GM19239 (cell line): ENCODE data around the gene ALDH16A1.
A peak's percentile ranks its signal among the peaks of the same experiment; 100 is the strongest.

Experiments used
- DNase-seq: peaks from one replicate; pipeline ENCODE4 v3.0.0; 2011; ENCODE audit warnings: low spot score; ENCODE audit not compliant: insufficient read length
- FAIRE-seq: peaks from 2 replicates; lab custom pipeline; 2011; peaks lifted over from hg19 to GRCh38; lab: Jason Lieb, UNC

The ALDH16A1 gene

GRCh38 chr19:49486710-49487276, 33.8 kb downstream of the ALDH16A1 start:
- DNase-seq = no peak
- no peak for FAIRE-seq

GRCh38 chr19:49487277-49488045, 34.4 kb downstream of the ALDH16A1 start, which contains the start of gene RPL13A:
RPL13A (plus strand) TSS chr19:49487608; CDS start chr19:49487630, 22 bp downstream.
- peak; percentile 91 for DNase-seq
- FAIRE-seq = peak; percentile 96

DNA sequence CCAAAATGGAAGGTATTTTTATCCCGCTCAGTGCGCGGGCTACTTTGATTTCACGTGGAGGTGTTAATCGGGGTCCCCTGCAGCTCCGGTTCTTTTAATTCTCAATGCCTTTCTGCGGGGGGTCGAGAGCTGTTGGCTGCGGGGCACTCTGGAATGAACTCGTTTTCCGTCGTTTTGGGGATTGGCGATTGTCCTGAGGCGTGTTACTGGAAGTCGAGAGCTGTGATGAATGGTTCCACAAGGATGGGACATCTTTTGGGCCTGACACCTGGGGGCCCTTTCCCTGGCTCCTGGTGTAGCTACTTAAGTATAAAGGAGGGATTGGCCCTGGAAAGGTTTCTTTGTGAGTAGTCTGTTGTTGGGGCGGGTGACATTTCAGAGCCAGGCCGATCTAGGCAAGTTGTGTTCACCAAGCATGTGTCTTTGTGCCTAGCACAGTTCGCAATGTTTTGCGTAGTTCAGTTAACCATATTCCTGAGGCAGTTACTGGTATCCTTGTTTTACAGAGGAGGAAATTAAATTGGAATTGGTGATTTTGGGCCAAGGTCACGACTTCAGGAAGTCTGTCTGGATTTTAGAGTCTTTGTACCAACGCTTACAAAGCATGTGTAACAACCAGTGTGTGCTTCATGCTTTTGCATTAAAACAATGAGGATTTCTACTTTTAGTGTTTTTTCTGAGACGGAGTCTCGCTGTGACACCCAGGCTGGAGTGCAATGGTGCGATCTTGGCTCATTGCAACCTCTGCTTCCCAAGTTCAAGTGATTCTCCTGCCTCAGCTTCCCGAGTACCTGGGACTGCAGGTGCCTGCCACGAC, 35.2 kb downstream of the ALDH16A1 start:
- FAIRE-seq = no peak
- no peak for DNase-seq

DNA sequence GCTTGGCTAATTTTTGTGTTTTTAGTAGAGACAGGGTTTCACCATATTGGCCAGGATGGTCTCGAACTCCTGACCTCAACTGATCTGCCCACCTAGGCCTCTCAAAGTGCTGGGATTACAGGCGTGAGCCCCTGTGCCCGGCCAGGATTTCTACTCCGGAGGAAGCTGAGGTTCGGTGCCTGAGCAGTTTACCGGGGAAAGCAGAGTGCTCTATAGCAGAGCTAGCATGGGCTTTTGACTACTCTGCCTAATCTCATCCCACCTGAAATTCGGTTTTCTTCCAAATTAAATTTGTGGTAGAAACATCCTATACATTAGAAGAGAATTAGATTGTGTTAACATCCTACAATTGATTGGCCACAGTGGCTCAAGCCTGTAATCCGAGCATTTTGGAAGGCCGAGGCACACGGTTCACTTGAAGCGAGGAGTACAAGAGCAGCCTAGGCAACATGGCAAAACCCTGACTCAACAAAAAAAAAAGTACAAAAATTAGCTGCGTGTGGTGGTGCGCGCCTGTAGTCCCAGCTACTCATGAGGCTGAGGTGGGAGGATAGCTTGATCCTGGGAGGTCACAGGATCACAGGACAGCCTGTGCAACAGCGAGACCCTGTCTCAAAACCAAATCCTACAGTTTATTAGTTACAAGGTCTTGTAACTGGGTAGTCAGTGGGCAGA, 36.0 kb downstream of the ALDH16A1 start:
- peak; percentile 8 for FAIRE-seq
- no peak for DNase-seq

- DNase-seq (no peak), FAIRE-seq (no peak)
Measured at GRCh38 chr19:49489601-49490167, 36.7 kb downstream of the ALDH16A1 start.

- DNase-seq (no peak), FAIRE-seq (no peak)
Measured at GRCh38 chr19:49490287-49491029, 37.4 kb downstream of the ALDH16A1 start.

- FAIRE-seq = no peak
- DNase-seq = no peak
Measured at GRCh38 chr19:49491030-49491803, 38.2 kb downstream of the ALDH16A1 start.

DNA sequence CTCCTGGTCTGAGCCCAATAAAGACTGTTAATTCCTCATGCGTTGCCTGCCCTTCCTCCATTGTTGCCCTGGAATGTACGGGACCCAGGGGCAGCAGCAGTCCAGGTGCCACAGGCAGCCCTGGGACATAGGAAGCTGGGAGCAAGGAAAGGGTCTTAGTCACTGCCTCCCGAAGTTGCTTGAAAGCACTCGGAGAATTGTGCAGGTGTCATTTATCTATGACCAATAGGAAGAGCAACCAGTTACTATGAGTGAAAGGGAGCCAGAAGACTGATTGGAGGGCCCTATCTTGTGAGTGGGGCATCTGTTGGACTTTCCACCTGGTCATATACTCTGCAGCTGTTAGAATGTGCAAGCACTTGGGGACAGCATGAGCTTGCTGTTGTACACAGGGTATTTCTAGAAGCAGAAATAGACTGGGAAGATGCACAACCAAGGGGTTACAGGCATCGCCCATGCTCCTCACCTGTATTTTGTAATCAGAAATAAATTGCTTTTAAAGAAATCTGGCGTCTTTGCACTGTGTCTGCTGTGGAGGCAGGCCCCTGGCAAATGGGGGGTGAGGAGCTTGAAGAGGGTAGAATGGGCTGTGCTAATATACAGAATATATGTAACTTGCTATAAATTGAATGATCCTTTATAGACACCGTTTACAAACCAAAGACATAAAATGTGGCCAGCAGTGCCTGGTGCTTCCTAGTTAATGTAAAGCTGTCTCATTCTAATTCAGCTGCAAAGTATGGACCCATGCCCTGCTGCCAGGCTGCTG, 39.0 kb downstream of the ALDH16A1 start:
- FAIRE-seq = no peak

GRCh38 chr19:49492573-49493405, 39.8 kb downstream of the ALDH16A1 start:
- DNase-seq = no peak
- FAIRE-seq = no peak

More for the DNA sequence above, 39.0 kb downstream of the ALDH16A1 start:
- DNase-seq = no peak

DNA sequence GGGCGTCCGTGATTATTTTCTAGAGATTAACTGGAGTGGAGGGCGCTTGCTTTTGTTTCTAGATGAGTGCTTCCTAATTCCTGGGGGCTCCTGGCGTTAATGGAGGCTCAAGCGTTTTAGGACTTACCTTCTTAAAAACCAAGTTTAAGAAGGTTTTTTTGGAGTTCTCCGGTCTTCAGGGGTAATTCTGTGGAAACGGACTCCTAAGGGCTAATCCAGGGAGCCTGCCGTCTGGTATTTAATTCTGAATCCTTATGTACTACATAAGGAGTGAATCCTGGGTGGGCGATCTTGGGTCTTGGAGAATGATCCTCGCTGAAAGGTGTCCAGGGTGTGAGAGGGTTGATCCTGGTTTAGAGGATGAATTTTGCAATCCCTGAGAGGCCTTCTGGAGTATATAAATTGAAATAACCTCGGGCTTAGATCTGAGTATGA, 43.6 kb downstream of the ALDH16A1 start:
- DNase-seq = no peak
- FAIRE-seq = no peak

- FAIRE-seq (peak; percentile 83), DNase-seq (no peak)
Measured at GRCh38 chr19:49497047-49497788, 44.2 kb downstream of the ALDH16A1 start.

- no peak for FAIRE-seq
- no peak for DNase-seq
Measured at GRCh38 chr19:49497789-49498103, 44.7 kb downstream of the ALDH16A1 start.

DNA sequence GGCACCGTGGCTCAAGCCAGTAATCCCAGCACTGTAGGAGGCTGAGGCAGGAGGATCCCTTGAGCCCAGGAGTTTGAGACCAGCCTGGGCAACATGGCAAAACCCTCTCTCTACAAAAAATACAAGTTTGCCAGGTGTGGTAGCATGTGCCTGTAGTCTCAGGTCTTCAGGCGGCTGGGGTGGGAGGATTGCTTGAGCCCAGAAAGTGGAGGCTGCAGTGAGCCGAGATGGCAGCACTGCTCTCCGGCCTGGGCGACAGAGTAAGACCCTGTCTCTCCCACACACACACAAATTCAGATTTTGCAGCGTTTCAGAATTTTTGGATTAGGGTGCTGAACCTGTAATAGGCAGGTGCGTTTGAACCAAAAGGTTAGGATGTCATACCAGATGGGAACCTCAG, 45.5 kb downstream of the ALDH16A1 start:
- no peak for DNase-seq
- no peak for FAIRE-seq

DNA sequence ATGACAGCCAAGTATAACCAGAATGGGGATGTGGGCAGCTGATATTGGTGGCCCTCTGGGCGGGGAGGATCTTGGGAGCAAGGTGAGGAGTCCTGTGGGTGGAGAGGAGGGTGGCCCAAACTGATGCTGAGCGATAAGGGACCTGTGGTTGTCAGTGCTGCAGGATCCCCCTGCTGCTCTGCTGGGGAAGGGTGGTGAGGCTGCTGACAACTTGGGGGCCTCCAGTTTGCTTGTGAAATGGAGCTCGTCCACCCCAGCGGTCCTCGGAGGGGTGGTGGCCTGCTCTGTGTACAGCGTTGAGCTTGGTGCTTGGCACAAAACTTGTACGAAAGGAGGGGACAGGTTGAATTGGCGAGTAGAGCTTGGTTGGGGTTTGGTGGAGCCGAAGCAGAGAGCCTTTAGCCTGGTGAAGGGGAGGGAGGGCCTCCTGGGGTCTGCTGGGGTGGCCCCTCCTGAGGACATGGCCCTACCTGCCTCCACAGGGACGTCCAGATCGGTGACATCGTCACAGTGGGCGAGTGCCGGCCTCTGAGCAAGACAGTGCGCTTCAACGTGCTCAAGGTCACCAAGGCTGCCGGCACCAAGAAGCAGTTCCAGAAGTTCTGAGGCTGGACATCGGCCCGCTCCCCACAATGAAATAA, 46.1 kb downstream of the ALDH16A1 start:
- DNase-seq (no peak), FAIRE-seq (no peak)

- DNase-seq = no peak
Measured at GRCh38 chr19:49502866-49503581, 50.0 kb downstream of the ALDH16A1 start.

More at GRCh38 chr19:49502866-49503581, 50.0 kb downstream of the ALDH16A1 start:
- no peak for FAIRE-seq
